HL-60 (cell line): ENCODE data around the gene C6orf132.
A peak's percentile ranks its signal among the peaks of the same experiment; 100 is the strongest.

ENCODE experiments used
- DNase-seq, 2 experiments: peaks; one replicate each; pipeline ENCODE4 v3.0.0-alpha.2; 2010 to 2020; ENCODE audit warnings: low read depth in 1 of 2, low spot score in 1 of 2
- H3K27ac ChIP-seq: fragments of 250-450 bp; sonication (Bioruptor Pico); replicated peaks from 2 replicates; pipeline ENCODE4 v1.5.1; 2020; ENCODE audit warnings: mild to moderate bottlenecking, moderate library complexity
- H3K27me3 ChIP-seq: fragments of 250-450 bp; sonication (Bioruptor Pico); 2 replicates; pipeline ENCODE4 v1.5.1; 2021; ENCODE audit warnings: mild to moderate bottlenecking, moderate library complexity; ENCODE audit not compliant: insufficient read depth, poor library complexity, severe bottlenecking
- H3K4me3 ChIP-seq: replicated peaks from 2 replicates; pipeline ENCODE4 v1.5.1; 2011; ENCODE audit warnings: mild to moderate bottlenecking, control low read depth, low read length; ENCODE audit not compliant: insufficient read depth
- GABPA ChIP-seq: IDR thresholded peaks from 2 replicates; pipeline ENCODE4 v1.6.1; 2012; ENCODE audit warnings: low read depth
- POLR2AphosphoS5 ChIP-seq: IDR thresholded peaks from 2 replicates; pipeline ENCODE4 v1.6.1; 2012; ENCODE audit warnings: low read depth
- SPI1 ChIP-seq: IDR thresholded peaks from 2 replicates; pipeline ENCODE4 v1.6.1; 2012; ENCODE audit warnings: low read depth, mild to moderate bottlenecking, borderline replicate concordance
- TF ChIP-seq, protein P1 (sequence below): IDR thresholded peaks from one replicate; pipeline ENCODE4 v1.5.1; 2011; ENCODE audit warnings: low read length, control low read depth, inconsistent platforms; ENCODE audit not compliant: insufficient read depth
- TF ChIP-seq, protein P2 (sequence below): IDR thresholded peaks from 2 replicates; pipeline ENCODE4 v1.6.1; 2012; ENCODE audit warnings: low read depth; ENCODE audit not compliant: insufficient replicate concordance

C6orf132 gene

DNA sequence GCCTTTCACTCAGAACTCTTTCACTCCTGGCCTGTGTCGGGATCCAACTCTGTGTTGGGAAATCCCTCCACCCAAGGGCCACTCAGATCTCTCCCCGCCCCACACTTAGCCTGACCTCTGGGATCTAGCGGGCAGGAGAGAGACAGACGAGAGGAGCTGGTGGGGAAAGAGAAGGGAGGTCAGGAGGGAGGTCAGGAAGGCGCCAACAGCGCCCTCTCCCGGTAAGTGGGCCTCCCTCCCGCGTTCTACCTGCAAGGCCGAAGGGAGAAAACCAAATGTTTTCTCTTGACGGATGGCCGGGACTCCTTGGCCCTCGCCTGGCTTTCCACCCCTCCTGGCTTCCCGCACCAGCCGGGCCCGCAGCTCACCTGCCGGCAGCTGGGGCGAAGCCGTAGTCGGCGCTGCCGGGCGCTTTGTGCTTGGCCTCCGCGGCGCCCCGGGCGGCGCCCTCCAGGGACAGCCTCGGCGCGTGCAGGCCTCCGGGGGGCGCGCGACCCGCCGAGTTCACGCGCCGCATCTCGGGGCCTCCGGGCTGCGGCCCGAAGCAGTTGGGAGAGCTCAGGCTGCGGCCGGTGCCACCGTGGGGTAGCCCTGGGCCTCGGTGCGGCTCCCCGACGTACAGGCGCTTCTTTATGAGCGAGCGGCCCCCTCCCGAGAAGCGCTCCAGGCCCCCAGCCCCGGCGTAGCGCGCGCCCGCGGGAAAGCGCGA is 38.2 kb downstream of the C6orf132 start:
- H3K4me3 ChIP-seq = peak overlapping the region; percentile 38
- DNase-seq = peak; percentile 47 to 56
- H3K27me3 ChIP-seq = peaks cover 12% of the 10 kb centered on the region
- TF ChIP-seq, protein P1, sequence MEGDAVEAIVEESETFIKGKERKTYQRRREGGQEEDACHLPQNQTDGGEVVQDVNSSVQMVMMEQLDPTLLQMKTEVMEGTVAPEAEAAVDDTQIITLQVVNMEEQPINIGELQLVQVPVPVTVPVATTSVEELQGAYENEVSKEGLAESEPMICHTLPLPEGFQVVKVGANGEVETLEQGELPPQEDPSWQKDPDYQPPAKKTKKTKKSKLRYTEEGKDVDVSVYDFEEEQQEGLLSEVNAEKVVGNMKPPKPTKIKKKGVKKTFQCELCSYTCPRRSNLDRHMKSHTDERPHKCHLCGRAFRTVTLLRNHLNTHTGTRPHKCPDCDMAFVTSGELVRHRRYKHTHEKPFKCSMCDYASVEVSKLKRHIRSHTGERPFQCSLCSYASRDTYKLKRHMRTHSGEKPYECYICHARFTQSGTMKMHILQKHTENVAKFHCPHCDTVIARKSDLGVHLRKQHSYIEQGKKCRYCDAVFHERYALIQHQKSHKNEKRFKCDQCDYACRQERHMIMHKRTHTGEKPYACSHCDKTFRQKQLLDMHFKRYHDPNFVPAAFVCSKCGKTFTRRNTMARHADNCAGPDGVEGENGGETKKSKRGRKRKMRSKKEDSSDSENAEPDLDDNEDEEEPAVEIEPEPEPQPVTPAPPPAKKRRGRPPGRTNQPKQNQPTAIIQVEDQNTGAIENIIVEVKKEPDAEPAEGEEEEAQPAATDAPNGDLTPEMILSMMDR = peak; percentile 90
- TF ChIP-seq, protein P2, sequence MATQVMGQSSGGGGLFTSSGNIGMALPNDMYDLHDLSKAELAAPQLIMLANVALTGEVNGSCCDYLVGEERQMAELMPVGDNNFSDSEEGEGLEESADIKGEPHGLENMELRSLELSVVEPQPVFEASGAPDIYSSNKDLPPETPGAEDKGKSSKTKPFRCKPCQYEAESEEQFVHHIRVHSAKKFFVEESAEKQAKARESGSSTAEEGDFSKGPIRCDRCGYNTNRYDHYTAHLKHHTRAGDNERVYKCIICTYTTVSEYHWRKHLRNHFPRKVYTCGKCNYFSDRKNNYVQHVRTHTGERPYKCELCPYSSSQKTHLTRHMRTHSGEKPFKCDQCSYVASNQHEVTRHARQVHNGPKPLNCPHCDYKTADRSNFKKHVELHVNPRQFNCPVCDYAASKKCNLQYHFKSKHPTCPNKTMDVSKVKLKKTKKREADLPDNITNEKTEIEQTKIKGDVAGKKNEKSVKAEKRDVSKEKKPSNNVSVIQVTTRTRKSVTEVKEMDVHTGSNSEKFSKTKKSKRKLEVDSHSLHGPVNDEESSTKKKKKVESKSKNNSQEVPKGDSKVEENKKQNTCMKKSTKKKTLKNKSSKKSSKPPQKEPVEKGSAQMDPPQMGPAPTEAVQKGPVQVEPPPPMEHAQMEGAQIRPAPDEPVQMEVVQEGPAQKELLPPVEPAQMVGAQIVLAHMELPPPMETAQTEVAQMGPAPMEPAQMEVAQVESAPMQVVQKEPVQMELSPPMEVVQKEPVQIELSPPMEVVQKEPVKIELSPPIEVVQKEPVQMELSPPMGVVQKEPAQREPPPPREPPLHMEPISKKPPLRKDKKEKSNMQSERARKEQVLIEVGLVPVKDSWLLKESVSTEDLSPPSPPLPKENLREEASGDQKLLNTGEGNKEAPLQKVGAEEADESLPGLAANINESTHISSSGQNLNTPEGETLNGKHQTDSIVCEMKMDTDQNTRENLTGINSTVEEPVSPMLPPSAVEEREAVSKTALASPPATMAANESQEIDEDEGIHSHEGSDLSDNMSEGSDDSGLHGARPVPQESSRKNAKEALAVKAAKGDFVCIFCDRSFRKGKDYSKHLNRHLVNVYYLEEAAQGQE = no peak
- no peak overlapping the region for H3K27ac ChIP-seq

DNA sequence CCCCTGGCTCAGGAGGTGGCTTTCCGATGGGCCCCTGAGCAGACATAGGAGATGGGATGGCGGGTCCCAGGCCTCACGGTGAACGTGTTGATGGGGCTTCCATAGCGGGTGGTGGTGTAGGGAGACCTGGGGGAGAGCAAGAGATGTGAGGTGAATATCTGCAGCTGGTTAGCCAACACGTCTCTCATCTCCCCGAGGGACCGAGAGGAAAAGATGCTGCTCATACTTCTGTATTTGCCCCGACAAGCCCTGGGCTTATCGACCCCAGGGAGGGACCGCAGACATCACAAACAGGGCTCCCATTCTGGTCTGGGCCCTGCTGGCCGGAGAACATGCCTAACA is 38.7 kb downstream of the C6orf132 start:
- peaks cover 12% of the 10 kb centered on the region for H3K27me3 ChIP-seq
- DNase-seq = no peak
- H3K27ac ChIP-seq = no peak overlapping the region
- no peak overlapping the region for H3K4me3 ChIP-seq
- TF ChIP-seq GABPA (no peak), SPI1 (no peak)
- TF ChIP-seq, protein P2 = no peak

DNA sequence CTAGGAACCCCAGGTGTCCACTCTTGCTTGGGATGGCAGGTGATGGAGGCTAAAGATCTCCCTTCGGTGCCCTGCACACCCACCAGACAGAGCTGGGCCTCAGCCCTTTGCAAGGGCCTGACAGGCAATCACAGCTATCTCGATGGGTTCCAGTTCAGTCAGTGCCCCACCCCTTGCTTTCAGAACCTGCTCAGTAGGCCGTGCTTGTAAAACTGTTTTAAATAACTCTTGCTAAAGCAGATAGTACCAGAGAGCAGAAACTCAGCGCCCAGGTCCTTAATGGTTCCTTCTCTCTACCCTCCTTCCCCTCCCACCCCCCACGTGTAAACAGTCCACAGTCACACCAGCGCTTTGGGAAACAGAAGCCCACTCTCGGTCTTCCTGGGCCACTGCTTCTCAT is 39.2 kb downstream of the C6orf132 start:
- DNase-seq = no peak
- TF ChIP-seq, protein P2 = no peak
- TF ChIP-seq, protein P1 = no peak
- no peak for TF ChIP-seq SPI1
- no peak for TF ChIP-seq POLR2AphosphoS5
- TF ChIP-seq GABPA = no peak
- no peak overlapping the region for H3K4me3 ChIP-seq
- H3K27me3 ChIP-seq = peaks cover 12% of the 10 kb centered on the region
- no peak overlapping the region for H3K27ac ChIP-seq
